GM18507 (cell line): ENCODE measurements around the gene DCAF11.

Experiments
- DNase-seq: peaks from one replicate; pipeline ENCODE4 v3.0.0; 2011; ENCODE audit warnings: low read depth; ENCODE audit not compliant: insufficient read length; ENCODE audit errors: extremely low spot score
- FAIRE-seq: peaks from 2 replicates; lab custom pipeline; 2011; peaks lifted over from hg19 to GRCh38; lab: Jason Lieb, UNC

Gene DCAF11

GRCh38 chr14:24114532-24115421 lies at the start of gene DCAF11, which contains the start of gene NRL:
Gene DCAF11 (plus strand): TSS chr14:24114777. CDS start chr14:24115595, 818 bp downstream.
Gene NRL (minus strand): TSS chr14:24114949. CDS start chr14:24082848, 32,101 bp downstream.
- peak; percentile 92 for DNase-seq
- FAIRE-seq, result peak; percentile 99

GRCh38 chr14:24064856-24065255 lies 49.7 kb upstream of the DCAF11 start:
- FAIRE-seq (no peak), DNase-seq (no peak)

GRCh38 chr14:24065408-24065807 lies 49.2 kb upstream of the DCAF11 start:
- no peak for FAIRE-seq

GRCh38 chr14:24066496-24067132 lies 48.0 kb upstream of the DCAF11 start:
- no peak for DNase-seq
- FAIRE-seq, result no peak

More at GRCh38 chr14:24065408-24065807, 49.2 kb upstream of the DCAF11 start:
- no peak for DNase-seq

- FAIRE-seq, result no peak
Observed at GRCh38 chr14:24067133-24068082, 47.2 kb upstream of the DCAF11 start.

GRCh38 chr14:24068711-24069410 lies 45.7 kb upstream of the DCAF11 start:
- no peak for FAIRE-seq

More at GRCh38 chr14:24067133-24068082, 47.2 kb upstream of the DCAF11 start:
- no peak for DNase-seq

GRCh38 chr14:24069411-24069735 lies 45.2 kb upstream of the DCAF11 start:
- no peak for DNase-seq
- FAIRE-seq, result no peak

More at GRCh38 chr14:24068711-24069410, 45.7 kb upstream of the DCAF11 start:
- DNase-seq, result no peak

GRCh38 chr14:24070285-24071143 lies 44.1 kb upstream of the DCAF11 start:
- DNase-seq (no peak), FAIRE-seq (no peak)

GRCh38 chr14:24071144-24071697 lies 43.4 kb upstream of the DCAF11 start, which contains the start of gene CPNE6:
Gene CPNE6 (plus strand): TSS chr14:24071562. CDS start chr14:24072937, 1,375 bp downstream.
- FAIRE-seq, result no peak
- no peak for DNase-seq

- no peak for FAIRE-seq
- DNase-seq, result no peak
Observed at GRCh38 chr14:24071836-24072430, 42.6 kb upstream of the DCAF11 start.

- DNase-seq (no peak), FAIRE-seq (no peak)
Observed at GRCh38 chr14:24072436-24072835, 42.1 kb upstream of the DCAF11 start.

GRCh38 chr14:24072881-24073877 lies 41.4 kb upstream of the DCAF11 start:
- no peak for DNase-seq
- FAIRE-seq, result no peak

- FAIRE-seq, result no peak
- DNase-seq, result no peak
Observed at GRCh38 chr14:24074625-24075484, 39.7 kb upstream of the DCAF11 start.

- DNase-seq (no peak), FAIRE-seq (peak; percentile 48)
Observed at GRCh38 chr14:24075485-24076301, 38.9 kb upstream of the DCAF11 start.

GRCh38 chr14:24076302-24076601 lies 38.3 kb upstream of the DCAF11 start:
- no peak for DNase-seq
- no peak for FAIRE-seq
